Mesenteric fat pad (tissue), 1 donor: ENCODE results near the gene SRF. TPM values are rescaled to one million over a fixed set of nuclear protein-coding genes. Genes with fewer than 3 reads are reported as not detected.

Experiments used
- DNase-seq: peaks from one replicate; pipeline ENCODE4 v3.0.0-alpha.2; 2020; ENCODE audit warnings: low spot score
- total RNA-seq: library from RNA; stranded (reverse); fragmentation: NEBNext Ultra II Directional; extraction: Animal tissue kit (Norgen Biotek cat#: 25700); gene quantifications from one replicate; pipeline ENCODE4 v1.2.1, GENCODE V29; 2021
- donor health status: DM: yes; HTN: yes; CAD: no.

Gene SRF
- total RNA-seq, 1 donor from 2014 or later, result 34.2 TPM

- DNase-seq, result no peak
Observed at GRCh38 chr6:43181621-43181941, 10.5 kb downstream of the SRF start.

GRCh38 chr6:43181942-43182860 lies 11.1 kb downstream of the SRF start, which contains the start of gene CUL9:
TSS of gene CUL9 (plus strand) at chr6:43182196. CDS start at chr6:43184311, 2,115 bp downstream.
- peak; percentile 96 for DNase-seq

GRCh38 chr6:43183441-43183840 lies 12.4 kb downstream of the SRF start:
- DNase-seq, result no peak

GRCh38 chr6:43184268-43184985 lies 13.4 kb downstream of the SRF start:
- no peak for DNase-seq

GRCh38 chr6:43185391-43185985 lies 14.4 kb downstream of the SRF start:
- no peak for DNase-seq

- DNase-seq, result no peak
Observed at GRCh38 chr6:43186019-43186418, 14.9 kb downstream of the SRF start.

- no peak for DNase-seq
Observed at GRCh38 chr6:43186706-43187105, 15.6 kb downstream of the SRF start.

GRCh38 chr6:43187821-43188220 lies 16.8 kb downstream of the SRF start:
- peak; percentile 51 for DNase-seq

GRCh38 chr6:43188426-43188825 lies 17.4 kb downstream of the SRF start:
- DNase-seq, result peak; percentile 87

GRCh38 chr6:43189776-43190304 lies 18.8 kb downstream of the SRF start:
- DNase-seq, result no peak

- peak; percentile 78 for DNase-seq
Observed at GRCh38 chr6:43192911-43193310, 21.8 kb downstream of the SRF start.

GRCh38 chr6:43193929-43194328 lies 22.9 kb downstream of the SRF start:
- peak; percentile 14 for DNase-seq

GRCh38 chr6:43196337-43196736 lies 25.3 kb downstream of the SRF start:
- DNase-seq, result no peak

GRCh38 chr6:43199912-43200311 lies 28.8 kb downstream of the SRF start:
- DNase-seq, result no peak

GRCh38 chr6:43200541-43200940 lies 29.5 kb downstream of the SRF start:
- DNase-seq, result no peak

- no peak for DNase-seq
Observed at GRCh38 chr6:43202451-43202850, 31.4 kb downstream of the SRF start.

- no peak for DNase-seq
Observed at GRCh38 chr6:43203029-43203717, 32.1 kb downstream of the SRF start.

GRCh38 chr6:43203718-43204095 lies 32.6 kb downstream of the SRF start:
- DNase-seq, result no peak

- DNase-seq, result no peak
Observed at GRCh38 chr6:43204271-43205105, 33.4 kb downstream of the SRF start.

GRCh38 chr6:43205849-43206248 lies 34.8 kb downstream of the SRF start:
- no peak for DNase-seq
